Neural cell (in vitro differentiated cells): ENCODE data around the gene PREX1. TPM values are rescaled to one million over a fixed set of nuclear protein-coding genes. Genes with fewer than 3 reads are reported as not detected.
"Not testable (repeated sequence)": the region's sequence is repeated elsewhere in the genome, so short reads cannot be mapped to it uniquely, and the experiment has no call there.

Experiments
- H2AFZ ChIP-seq: fragments of 200-600, 300-800 bp; sonication (generic), shearing (Covaris generic); 2 replicates; pipeline ENCODE4 v1.6.0; 2014; ENCODE audit warnings: low read depth, mild to moderate bottlenecking, antibody characterized with exemption, low read length, moderate library complexity
- H3F3A ChIP-seq: fragments of 200-600 bp; shearing (Covaris generic); 2 replicates; pipeline ENCODE4 v1.6.1; 2016; ENCODE audit warnings: mild to moderate bottlenecking, moderate library complexity, mixed read lengths, antibody characterized with exemption, low read length; ENCODE audit not compliant: insufficient read depth, poor library complexity, severe bottlenecking
- H3K27ac ChIP-seq: fragments of 200-600, 300-800 bp; sonication (generic), shearing (Covaris generic); 2 replicates; pipeline ENCODE4 v1.5.1; 2014; ENCODE audit warnings: mild to moderate bottlenecking, low read length, moderate library complexity
- H3K27me3 ChIP-seq: fragments of 300-800, 200-600 bp; sonication (generic), shearing (Covaris generic); 2 replicates; pipeline ENCODE4 v1.6.0; 2014; ENCODE audit warnings: mild to moderate bottlenecking, low read depth, low read length, moderate library complexity; ENCODE audit not compliant: insufficient read depth
- H3K36me3 ChIP-seq: fragments of 300-800, 200-600 bp; sonication (generic), shearing (Covaris generic); 2 replicates; pipeline ENCODE4 v1.5.1; 2014; ENCODE audit warnings: mild to moderate bottlenecking, antibody characterized with exemption, low read length, moderate library complexity; ENCODE audit not compliant: insufficient read depth
- H3K4me2 ChIP-seq: fragments of 300-800, 200-600 bp; sonication (generic), shearing (Covaris generic); 2 replicates; pipeline ENCODE4 v1.6.0; 2014; ENCODE audit warnings: mild to moderate bottlenecking, low read length
- H3K4me3 ChIP-seq: fragments of 300-800, 200-600 bp; sonication (generic), shearing (Covaris generic); 2 replicates; pipeline ENCODE4 v1.5.1; 2014; ENCODE audit warnings: mild to moderate bottlenecking, low read length, moderate library complexity
- H3K79me2 ChIP-seq: fragments of 200-600 bp; shearing (Covaris generic); replicated peaks from 2 replicates; pipeline ENCODE4 v1.6.0; 2014; ENCODE audit warnings: mild to moderate bottlenecking, low read length, moderate library complexity; ENCODE audit not compliant: insufficient read depth
- H3K9ac ChIP-seq: fragments of 300-800, 200-600 bp; sonication (generic), shearing (Covaris generic); 2 replicates; pipeline ENCODE4 v1.6.1; 2016; ENCODE audit warnings: mild to moderate bottlenecking, low read length, mixed read lengths
- H3K9me2 ChIP-seq: fragments of 200-600 bp; shearing (Covaris generic); 2 replicates; pipeline ENCODE4 v1.6.1; 2016; ENCODE audit warnings: mild to moderate bottlenecking, low read length, mixed read lengths; ENCODE audit not compliant: insufficient read depth
- H3K9me3 ChIP-seq: fragments of 200-600, 300-800 bp; sonication (generic), shearing (Covaris generic); 2 replicates; pipeline ENCODE4 v1.6.1; 2016; ENCODE audit warnings: mild to moderate bottlenecking, mixed run types, low read length, moderate library complexity, mixed read lengths
- H4K20me1 ChIP-seq: fragments of 200-600 bp; shearing (Covaris generic); 2 replicates; pipeline ENCODE4 v1.6.1; 2016; ENCODE audit warnings: mild to moderate bottlenecking, mixed run types; ENCODE audit not compliant: insufficient read depth
- CTCF ChIP-seq: fragments of 450-650 bp; IDR thresholded peaks from 2 replicates; pipeline ENCODE4 v1.5.1; 2014; ENCODE audit warnings: antibody characterized with exemption, mild to moderate bottlenecking, moderate library complexity; ENCODE audit not compliant: poor library complexity, severe bottlenecking
- EP300 ChIP-seq: fragments of 450-650 bp; conservative IDR thresholded peaks from 2 replicates; pipeline ENCODE4 v1.6.1; 2014; ENCODE audit warnings: antibody characterized with exemption, mild to moderate bottlenecking, moderate library complexity; ENCODE audit not compliant: poor library complexity, severe bottlenecking
- EZH2 ChIP-seq: fragments of 200-600, 300-800 bp; shearing (Covaris generic), sonication (generic); IDR thresholded peaks from 2 replicates; pipeline ENCODE4 v1.6.1; 2014; ENCODE audit warnings: antibody characterized with exemption, low read length, borderline replicate concordance, mild to moderate bottlenecking; ENCODE audit not compliant: insufficient read depth, poor library complexity, severe bottlenecking
- MXI1 ChIP-seq: fragments of 450-650 bp; conservative IDR thresholded peaks from 2 replicates; pipeline ENCODE4 v1.6.1; 2014; ENCODE audit warnings: antibody characterized with exemption, mild to moderate bottlenecking; ENCODE audit not compliant: poor library complexity, severe bottlenecking
- POLR2AphosphoS5 ChIP-seq: IDR thresholded peaks from 2 replicates; pipeline ENCODE4 v1.6.1; 2012
- RAD21 ChIP-seq: fragments of 450-650 bp; conservative IDR thresholded peaks from 2 replicates; pipeline ENCODE4 v1.6.1; 2014; ENCODE audit warnings: antibody characterized with exemption, mild to moderate bottlenecking, moderate library complexity
- REST ChIP-seq: IDR thresholded peaks from 2 replicates; pipeline ENCODE4 v1.6.1; 2012; ENCODE audit warnings: borderline replicate concordance
- SMC3 ChIP-seq: fragments of 450-650 bp; conservative IDR thresholded peaks from 2 replicates; pipeline ENCODE4 v1.6.1; 2014; ENCODE audit warnings: antibody characterized with exemption, mild to moderate bottlenecking, moderate library complexity; ENCODE audit not compliant: poor library complexity
- TAF1 ChIP-seq: IDR thresholded peaks from 2 replicates; pipeline ENCODE4 v1.6.1; 2012; ENCODE audit warnings: low read depth
- polyA plus RNA-seq: library from polyadenylated mRNA; depleted of rRNA; stranded (reverse); fragments of >200 nt; gene quantifications from 2 replicates; pipeline ENCODE4 v1.2.3, GENCODE V29; 2014

PREX1 gene
- polyA plus RNA-seq, 1 donor from 2014 or later: 0.06 TPM

GRCh38 chr20:48845721-48846306 is 18.0 kb upstream of the PREX1 start:
- Histone ChIP-seq H3K27me3 (no peaks in the 10 kb centered on the region), H3K79me2 (no peaks in the 10 kb centered on the region), H3K9me2 (no peaks in the 10 kb centered on the region), H3K9me3 (no peaks in the 10 kb centered on the region), H3K36me3 (no peaks in the 10 kb centered on the region), H3K4me2 (no peak overlapping the region), H3K9ac (no peak overlapping the region), H4K20me1 (no peaks in the 10 kb centered on the region), H3K27ac (no peak overlapping the region), H3K4me3 (no peak overlapping the region), H2AFZ (no peak overlapping the region), H3F3A (no peaks in the 10 kb centered on the region)
- TF ChIP-seq EP300 (no peak), SMC3 (no peak)

- Histone ChIP-seq H3K4me3 (no peak overlapping the region), H3K27ac (no peak overlapping the region), H3K9ac (no peak overlapping the region), H3K36me3 (no peaks in the 10 kb centered on the region), H4K20me1 (no peaks in the 10 kb centered on the region), H3K9me2 (no peaks in the 10 kb centered on the region), H3K4me2 (no peak overlapping the region), H3K9me3 (no peaks in the 10 kb centered on the region), H3K79me2 (no peaks in the 10 kb centered on the region), H2AFZ (no peak overlapping the region), H3F3A (no peaks in the 10 kb centered on the region), H3K27me3 (no peaks in the 10 kb centered on the region)
- TF ChIP-seq RAD21: no peak
- TF ChIP-seq MXI1: no peak
- TF ChIP-seq SMC3: no peak
- TF ChIP-seq TAF1: no peak
- no peak for TF ChIP-seq CTCF
- no peak for TF ChIP-seq EP300
- TF ChIP-seq REST: no peak
- no peak for TF ChIP-seq EZH2
- no peak for TF ChIP-seq POLR2AphosphoS5
Observed at GRCh38 chr20:48844996-48845395, 17.2 kb upstream of the PREX1 start.

- H3K9ac ChIP-seq, H3K4me3 ChIP-seq, H3K9me2 ChIP-seq, H3K27ac ChIP-seq, H3K9me3 ChIP-seq, H3K4me2 ChIP-seq, H3K79me2 ChIP-seq, H3K36me3 ChIP-seq, H2AFZ ChIP-seq, H3F3A ChIP-seq, H4K20me1 ChIP-seq, H3K27me3 ChIP-seq: not testable (repeated sequence)
Observed at GRCh38 chr20:48843896-48844295, 16.1 kb upstream of the PREX1 start.
